Upper lobe of left lung (tissue), 4 donors: ENCODE results near the gene KHNYN.

Experiments
- CTCF ChIP-seq, 6 experiments: fragments of 450-650 bp in 4 of 6; fragments of 200-600 bp in 2 of 6; sonication (generic) in 2 of 6; IDR thresholded peaks; one replicate each; pipeline ENCODE4 v1.5.1; 2016 to 2019; ENCODE audit warnings: antibody characterized with exemption in 6 of 6
- EP300 ChIP-seq, 4 donors: sonication (generic); formaldehyde crosslinking; IDR thresholded peaks; one replicate each; pipeline ENCODE4 v1.5.1; 2017; ENCODE audit warnings: antibody characterized with exemption in 4 of 4, control low read depth in 2 of 4
- POLR2A ChIP-seq, 4 donors: fragments of 450-650 bp; IDR thresholded peaks; one replicate each; pipeline ENCODE4 v1.5.1; 2016 to 2017; ENCODE audit warnings: antibody characterized with exemption in 4 of 4, mild to moderate bottlenecking in 2 of 4
- POLR2AphosphoS5 ChIP-seq, 2 donors: sonication (generic); formaldehyde crosslinking; IDR thresholded peaks; one replicate each; pipeline ENCODE4 v1.5.1; 2017; ENCODE audit warnings: antibody characterized with exemption in 2 of 2

- TF ChIP-seq CTCF (IDR thresholded peaks at IDR 0.05), result no peak
- TF ChIP-seq POLR2A (IDR thresholded peaks at IDR 0.05), result no peak
- no peak for TF ChIP-seq EP300 (IDR thresholded peaks at IDR 0.05)
- TF ChIP-seq POLR2AphosphoS5 (IDR thresholded peaks at IDR 0.05), result peak in 1 of 2 donors; percentile 39
Observed at GRCh38 chr14:24430682-24431568, 1.2 kb downstream of the KHNYN start.
